Astrocyte (in vitro differentiated cells and primary cell): ENCODE results near the gene RAD51B.

Experiments
- CTCF ChIP-seq: IDR thresholded peaks from 2 replicates; pipeline ENCODE4 v1.5.1; 2011; ENCODE audit warnings: low read depth, mild to moderate bottlenecking, inconsistent platforms, low read length, moderate library complexity; ENCODE audit not compliant: insufficient read depth
- EZH2 ChIP-seq: IDR thresholded peaks from 2 replicates; pipeline ENCODE4 v1.6.1; 2012; ENCODE audit warnings: mild to moderate bottlenecking, low read length, inconsistent platforms; ENCODE audit not compliant: insufficient read depth

DNA sequence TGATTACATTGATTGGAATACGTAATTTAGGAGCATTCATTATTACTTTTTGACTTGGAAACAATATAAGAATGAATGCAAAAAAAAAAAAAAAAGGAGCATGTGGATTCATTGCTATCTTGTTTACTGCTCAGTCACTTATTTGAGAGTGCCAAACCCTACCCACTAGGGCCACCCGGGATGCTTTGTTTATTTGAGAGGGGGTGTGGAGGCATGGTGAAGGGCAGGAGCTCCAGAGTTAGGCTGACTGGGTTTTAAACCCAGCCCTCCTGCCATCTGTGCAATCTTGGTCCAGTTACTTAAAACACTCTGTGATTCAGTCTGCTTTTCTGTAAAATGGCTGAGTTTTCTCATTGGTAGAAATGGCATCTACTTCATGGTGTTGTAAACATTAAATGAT is 195.2 kb downstream of the RAD51B start:
- TF ChIP-seq EZH2 = no peak
- no peak for TF ChIP-seq CTCF
